ENCODE data around the gene PATJ.

PATJ gene

GRCh38 chr1:62110198-62110817 lies 368.0 kb downstream of the PATJ start:
- DNase-seq: no peak
- H2BK120ac ChIP-seq (ENCODE audit: low read depth, low read length): no peak overlapping the region
- peaks cover 0 to 3% of the 10 kb centered on the region in 2 experiments for H3K36me3 ChIP-seq (ENCODE audit: control insufficient read depth in 1 of 2, insufficient read depth in 2 of 2, low read depth in 1 of 2, low read length in 2 of 2)
- H4K8ac ChIP-seq (ENCODE audit: low read length): no peak overlapping the region
- H3K14ac ChIP-seq (ENCODE audit: low read length in 2 of 2): no peak overlapping the region
- no peak overlapping the region for H3K4me3 ChIP-seq (ENCODE audit: insufficient read depth in 1 of 2, low read depth in 1 of 2, low read length in 2 of 2)
- no peak overlapping the region for H3K9ac ChIP-seq (ENCODE audit: low read length)
- H2AFZ ChIP-seq (ENCODE audit: low read depth, low read length): no peak overlapping the region
- no peaks in the 10 kb centered on the region for H3K4me1 ChIP-seq (ENCODE audit: control insufficient read depth, insufficient read depth, low read depth, low read length)
- H3K23ac ChIP-seq (ENCODE audit: low read length in 2 of 2): no peak overlapping the region
- H3K27me3 ChIP-seq (ENCODE audit: control insufficient read depth in 1 of 2, insufficient read depth in 1 of 2, low read length in 2 of 2): no peaks in the 10 kb centered on the region
- H2BK15ac ChIP-seq (ENCODE audit: low read depth, poor library complexity, severe bottlenecking): no peak overlapping the region
- no peak overlapping the region for H2AK5ac ChIP-seq (ENCODE audit: low read length, severe bottlenecking)
- no peak overlapping the region for H3K4ac ChIP-seq (ENCODE audit: low read depth in 1 of 2, low read length in 2 of 2)
- H3K18ac ChIP-seq (ENCODE audit: low read depth in 1 of 2, low read length in 2 of 2): no peak overlapping the region
- 91% methylated on average over 7 of the region's 11 CpGs for WGBS
- H3K4me2 ChIP-seq (ENCODE audit: low read length, poor library complexity, severe bottlenecking): no peak overlapping the region
- no peak overlapping the region for H3K27ac ChIP-seq (ENCODE audit: low read length, poor library complexity, severe bottlenecking)
- H3K79me1 ChIP-seq (replicated peaks; ENCODE audit: low read length, poor library complexity, severe bottlenecking): no peaks in the 10 kb centered on the region
- no peak overlapping the region for H4K91ac ChIP-seq (ENCODE audit: low read length)
- no peak overlapping the region for H2BK12ac ChIP-seq (ENCODE audit: low read length in 2 of 2)
- no peak overlapping the region for H2BK5ac ChIP-seq (ENCODE audit: low read depth, low read length, poor library complexity, severe bottlenecking)
- H3K9me3 ChIP-seq (ENCODE audit: control insufficient read depth, low read length): no peaks in the 10 kb centered on the region

GRCh38 chr1:62111084-62111483 lies 368.8 kb downstream of the PATJ start:
- no peak overlapping the region for H4K91ac ChIP-seq (ENCODE audit: low read length)
- no peak overlapping the region for H2BK15ac ChIP-seq (ENCODE audit: low read depth, poor library complexity, severe bottlenecking)
- peaks cover 0 to 3% of the 10 kb centered on the region in 2 experiments for H3K36me3 ChIP-seq (ENCODE audit: control insufficient read depth in 1 of 2, insufficient read depth in 2 of 2, low read depth in 1 of 2, low read length in 2 of 2)
- no peak overlapping the region for H3K4me3 ChIP-seq (ENCODE audit: insufficient read depth in 1 of 2, low read depth in 1 of 2, low read length in 2 of 2)
- H2AK5ac ChIP-seq (ENCODE audit: low read length, severe bottlenecking): no peak overlapping the region
- H2AFZ ChIP-seq (ENCODE audit: low read depth, low read length): no peak overlapping the region
- H3K27me3 ChIP-seq (ENCODE audit: control insufficient read depth in 1 of 2, insufficient read depth in 1 of 2, low read length in 2 of 2): no peaks in the 10 kb centered on the region
- 100% methylated on average over 1 of the region's 1 CpG for WGBS
- H3K4me2 ChIP-seq (ENCODE audit: low read length, poor library complexity, severe bottlenecking): no peak overlapping the region
- H2BK120ac ChIP-seq (ENCODE audit: low read depth, low read length): no peak overlapping the region
- H3K27ac ChIP-seq (ENCODE audit: low read length, poor library complexity, severe bottlenecking): no peak overlapping the region
- H4K8ac ChIP-seq (ENCODE audit: low read length): no peak overlapping the region
- no peak overlapping the region for H3K14ac ChIP-seq (ENCODE audit: low read length in 2 of 2)
- no peak overlapping the region for H2BK5ac ChIP-seq (ENCODE audit: low read depth, low read length, poor library complexity, severe bottlenecking)
- H3K4me1 ChIP-seq (ENCODE audit: control insufficient read depth, insufficient read depth, low read depth, low read length): no peaks in the 10 kb centered on the region
- H3K23ac ChIP-seq (ENCODE audit: low read length in 2 of 2): no peak overlapping the region
- H2BK12ac ChIP-seq (ENCODE audit: low read length in 2 of 2): no peak overlapping the region
- H3K4ac ChIP-seq (ENCODE audit: low read depth in 1 of 2, low read length in 2 of 2): no peak overlapping the region
- H3K9me3 ChIP-seq (ENCODE audit: control insufficient read depth, low read length): no peaks in the 10 kb centered on the region
- no peaks in the 10 kb centered on the region for H3K79me1 ChIP-seq (replicated peaks; ENCODE audit: low read length, poor library complexity, severe bottlenecking)
- no peak overlapping the region for H3K18ac ChIP-seq (ENCODE audit: low read depth in 1 of 2, low read length in 2 of 2)
- DNase-seq: no peak
- H3K9ac ChIP-seq (ENCODE audit: low read length): no peak overlapping the region

GRCh38 chr1:62113507-62113906 lies 371.2 kb downstream of the PATJ start:
- no peak overlapping the region for H2BK120ac ChIP-seq (ENCODE audit: low read depth, low read length)
- no peak overlapping the region for H3K4me2 ChIP-seq (ENCODE audit: low read length, poor library complexity, severe bottlenecking)
- H2BK5ac ChIP-seq (ENCODE audit: low read depth, low read length, poor library complexity, severe bottlenecking): no peak overlapping the region
- no peak overlapping the region for H3K18ac ChIP-seq (ENCODE audit: low read depth in 1 of 2, low read length in 2 of 2)
- H3K36me3 ChIP-seq (ENCODE audit: control insufficient read depth in 1 of 2, insufficient read depth in 2 of 2, low read depth in 1 of 2, low read length in 2 of 2): peaks cover 0 to 3% of the 10 kb centered on the region in 2 experiments
- H3K14ac ChIP-seq (ENCODE audit: low read length in 2 of 2): no peak overlapping the region
- no peak overlapping the region for H4K8ac ChIP-seq (ENCODE audit: low read length)
- H2BK15ac ChIP-seq (ENCODE audit: low read depth, poor library complexity, severe bottlenecking): no peak overlapping the region
- no peak overlapping the region for H3K9ac ChIP-seq (ENCODE audit: low read length)
- H3K27ac ChIP-seq (ENCODE audit: low read length, poor library complexity, severe bottlenecking): no peak overlapping the region
- no peaks in the 10 kb centered on the region for H3K79me1 ChIP-seq (replicated peaks; ENCODE audit: low read length, poor library complexity, severe bottlenecking)
- no peak overlapping the region for H3K4me3 ChIP-seq (ENCODE audit: insufficient read depth in 1 of 2, low read depth in 1 of 2, low read length in 2 of 2)
- no peak overlapping the region for H3K23ac ChIP-seq (ENCODE audit: low read length in 2 of 2)
- no peaks in the 10 kb centered on the region for H3K27me3 ChIP-seq (ENCODE audit: control insufficient read depth in 1 of 2, insufficient read depth in 1 of 2, low read length in 2 of 2)
- no peaks in the 10 kb centered on the region for H3K9me3 ChIP-seq (ENCODE audit: control insufficient read depth, low read length)
- no peak for DNase-seq
- H3K4ac ChIP-seq (ENCODE audit: low read depth in 1 of 2, low read length in 2 of 2): no peak overlapping the region
- H2AK5ac ChIP-seq (ENCODE audit: low read length, severe bottlenecking): no peak overlapping the region
- no peak overlapping the region for H2AFZ ChIP-seq (ENCODE audit: low read depth, low read length)
- H2BK12ac ChIP-seq (ENCODE audit: low read length in 2 of 2): no peak overlapping the region
- no peaks in the 10 kb centered on the region for H3K4me1 ChIP-seq (ENCODE audit: control insufficient read depth, insufficient read depth, low read depth, low read length)
- no peak overlapping the region for H4K91ac ChIP-seq (ENCODE audit: low read length)

GRCh38 chr1:62117018-62117750 lies 374.9 kb downstream of the PATJ start:
- Histone ChIP-seq H2AK5ac (ENCODE audit: low read length, severe bottlenecking) (no peak overlapping the region), H2BK15ac (ENCODE audit: low read depth, poor library complexity, severe bottlenecking) (no peak overlapping the region), H2BK12ac (ENCODE audit: low read length in 2 of 2) (no peak overlapping the region), H2BK5ac (ENCODE audit: low read depth, low read length, poor library complexity, severe bottlenecking) (no peak overlapping the region), H4K8ac (ENCODE audit: low read length) (no peak overlapping the region), H3K79me1 (replicated peaks; ENCODE audit: low read length, poor library complexity, severe bottlenecking) (no peaks in the 10 kb centered on the region), H3K14ac (ENCODE audit: low read length in 2 of 2) (no peak overlapping the region), H3K27me3 (ENCODE audit: control insufficient read depth in 1 of 2, insufficient read depth in 1 of 2, low read length in 2 of 2) (no peaks in the 10 kb centered on the region), H3K4me2 (ENCODE audit: low read length, poor library complexity, severe bottlenecking) (no peak overlapping the region), H2BK120ac (ENCODE audit: low read depth, low read length) (no peak overlapping the region), H3K4me3 (ENCODE audit: insufficient read depth in 1 of 2, low read depth in 1 of 2, low read length in 2 of 2) (no peak overlapping the region), H3K18ac (ENCODE audit: low read depth in 1 of 2, low read length in 2 of 2) (no peak overlapping the region), H3K4me1 (ENCODE audit: control insufficient read depth, insufficient read depth, low read depth, low read length) (peaks cover 2% of the 10 kb centered on the region), H3K9me3 (ENCODE audit: control insufficient read depth, low read length) (no peaks in the 10 kb centered on the region), H3K9ac (ENCODE audit: low read length) (no peak overlapping the region), H4K91ac (ENCODE audit: low read length) (no peak overlapping the region), H3K27ac (ENCODE audit: low read length, poor library complexity, severe bottlenecking) (no peak overlapping the region), H3K36me3 (ENCODE audit: control insufficient read depth in 1 of 2, insufficient read depth in 2 of 2, low read depth in 1 of 2, low read length in 2 of 2) (peaks cover 0 to 3% of the 10 kb centered on the region in 2 experiments), H3K4ac (ENCODE audit: low read depth in 1 of 2, low read length in 2 of 2) (no peak overlapping the region), H2AFZ (ENCODE audit: low read depth, low read length) (no peak overlapping the region), H3K23ac (ENCODE audit: low read length in 2 of 2) (no peak overlapping the region)
- 100% methylated on average over 2 of the region's 6 CpGs for WGBS
- DNase-seq: no peak

All from mesenchymal stem cell (in vitro differentiated cells and primary cell).